Glutamatergic neuron (in vitro differentiated cells): ENCODE measurements around the gene NOXA1. TPM values are rescaled to one million over a fixed set of nuclear protein-coding genes. Genes with fewer than 3 reads are reported as not detected.

Experiments
- DNase-seq: peaks from one replicate; pipeline ENCODE4 v3.0.0; 2022
- H3K27ac Mint-ChIP-seq: one replicate; pipeline ENCODE4 v1.8.0; 2020; ENCODE audit warnings: mild to moderate bottlenecking, mixed read lengths, inconsistent platforms; ENCODE audit not compliant: unreplicated experiment
- H3K27me3 Mint-ChIP-seq: one replicate; pipeline ENCODE4 v1.8.0; 2020; ENCODE audit warnings: mild to moderate bottlenecking, moderate library complexity, mixed read lengths, inconsistent platforms; ENCODE audit not compliant: unreplicated experiment
- H3K36me3 Mint-ChIP-seq: one replicate; pipeline ENCODE4 v1.8.0; 2020; ENCODE audit warnings: mild to moderate bottlenecking, mixed read lengths, inconsistent platforms; ENCODE audit not compliant: unreplicated experiment
- H3K4me1 Mint-ChIP-seq: one replicate; pipeline ENCODE4 v1.8.0; 2020; ENCODE audit warnings: mild to moderate bottlenecking, low read depth, mixed read lengths, inconsistent platforms; ENCODE audit not compliant: unreplicated experiment
- H3K4me3 Mint-ChIP-seq: one replicate; pipeline ENCODE4 v1.8.0; 2020; ENCODE audit warnings: mild to moderate bottlenecking, mixed read lengths, inconsistent platforms; ENCODE audit not compliant: unreplicated experiment
- H3K9me3 Mint-ChIP-seq: one replicate; pipeline ENCODE4 v1.8.0; 2020; ENCODE audit warnings: mild to moderate bottlenecking, moderate library complexity, mixed read lengths, inconsistent platforms; ENCODE audit not compliant: unreplicated experiment
- total RNA-seq: library from RNA; stranded (reverse); fragmentation: NEBNext Ultra II Directional; extraction: Animal tissue kit (Norgen Biotek cat#: 25700); gene quantifications from one replicate; pipeline ENCODE4 v1.2.1, GENCODE V29; 2021; ENCODE audit not compliant: unreplicated experiment
- TF ChIP-seq, protein P1 (sequence below): fragments of 200-600 bp; sonication (generic); IDR thresholded peaks from one replicate; pipeline ENCODE4 v1.5.0; 2021; ENCODE audit not compliant: partially characterized antibody, unreplicated experiment

The NOXA1 gene
- total RNA-seq, 1 donor from 2014 or later = 2.6 TPM

DNA sequence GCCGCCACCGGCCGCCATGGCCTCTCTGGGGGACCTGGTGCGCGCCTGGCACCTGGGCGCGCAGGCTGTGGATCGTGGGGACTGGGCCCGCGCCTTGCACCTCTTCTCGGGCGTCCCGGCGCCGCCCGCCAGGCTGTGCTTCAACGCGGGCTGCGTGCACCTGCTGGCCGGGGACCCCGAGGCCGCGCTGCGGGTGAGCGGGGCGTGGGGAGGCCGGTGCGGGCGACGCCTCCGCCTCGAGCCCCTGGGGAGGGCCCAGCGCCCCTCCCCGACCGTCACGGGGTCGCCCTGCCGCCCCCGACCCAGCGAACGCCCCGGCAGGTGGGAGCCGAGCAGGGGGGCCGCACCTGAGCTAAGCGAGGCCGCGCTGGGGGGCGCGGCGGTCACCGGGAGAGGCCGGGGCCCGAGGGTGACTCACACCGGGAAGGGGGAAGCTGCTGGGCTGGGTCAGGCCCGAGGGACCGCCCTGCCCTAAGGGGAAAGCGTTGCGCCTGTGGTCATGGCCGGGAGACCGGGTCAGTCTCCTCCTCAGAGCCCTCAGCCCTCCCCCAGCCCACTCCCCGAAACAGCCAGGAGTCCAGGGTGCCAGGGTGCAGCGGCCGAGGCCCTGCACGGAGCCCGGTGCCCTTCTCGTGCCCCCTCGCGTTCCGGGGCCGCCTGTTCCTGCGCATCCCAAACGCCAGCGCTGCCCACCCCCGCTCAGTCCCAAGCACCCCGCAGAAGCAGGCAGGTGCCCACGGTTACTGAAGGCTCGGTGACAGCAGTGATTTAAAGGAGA lies 510 bp downstream of the NOXA1 start:
- no peak overlapping the region for H3K4me3 Mint-ChIP-seq
- TF ChIP-seq, protein P1, sequence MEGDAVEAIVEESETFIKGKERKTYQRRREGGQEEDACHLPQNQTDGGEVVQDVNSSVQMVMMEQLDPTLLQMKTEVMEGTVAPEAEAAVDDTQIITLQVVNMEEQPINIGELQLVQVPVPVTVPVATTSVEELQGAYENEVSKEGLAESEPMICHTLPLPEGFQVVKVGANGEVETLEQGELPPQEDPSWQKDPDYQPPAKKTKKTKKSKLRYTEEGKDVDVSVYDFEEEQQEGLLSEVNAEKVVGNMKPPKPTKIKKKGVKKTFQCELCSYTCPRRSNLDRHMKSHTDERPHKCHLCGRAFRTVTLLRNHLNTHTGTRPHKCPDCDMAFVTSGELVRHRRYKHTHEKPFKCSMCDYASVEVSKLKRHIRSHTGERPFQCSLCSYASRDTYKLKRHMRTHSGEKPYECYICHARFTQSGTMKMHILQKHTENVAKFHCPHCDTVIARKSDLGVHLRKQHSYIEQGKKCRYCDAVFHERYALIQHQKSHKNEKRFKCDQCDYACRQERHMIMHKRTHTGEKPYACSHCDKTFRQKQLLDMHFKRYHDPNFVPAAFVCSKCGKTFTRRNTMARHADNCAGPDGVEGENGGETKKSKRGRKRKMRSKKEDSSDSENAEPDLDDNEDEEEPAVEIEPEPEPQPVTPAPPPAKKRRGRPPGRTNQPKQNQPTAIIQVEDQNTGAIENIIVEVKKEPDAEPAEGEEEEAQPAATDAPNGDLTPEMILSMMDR = no peak
- H3K27me3 Mint-ChIP-seq = peaks cover 8% of the 10 kb centered on the region
- peaks cover 3% of the 10 kb centered on the region for H3K4me1 Mint-ChIP-seq
- H3K9me3 Mint-ChIP-seq = peaks cover 8% of the 10 kb centered on the region
- no peaks in the 10 kb centered on the region for H3K36me3 Mint-ChIP-seq
- no peak for DNase-seq
- no peak overlapping the region for H3K27ac Mint-ChIP-seq

DNA sequence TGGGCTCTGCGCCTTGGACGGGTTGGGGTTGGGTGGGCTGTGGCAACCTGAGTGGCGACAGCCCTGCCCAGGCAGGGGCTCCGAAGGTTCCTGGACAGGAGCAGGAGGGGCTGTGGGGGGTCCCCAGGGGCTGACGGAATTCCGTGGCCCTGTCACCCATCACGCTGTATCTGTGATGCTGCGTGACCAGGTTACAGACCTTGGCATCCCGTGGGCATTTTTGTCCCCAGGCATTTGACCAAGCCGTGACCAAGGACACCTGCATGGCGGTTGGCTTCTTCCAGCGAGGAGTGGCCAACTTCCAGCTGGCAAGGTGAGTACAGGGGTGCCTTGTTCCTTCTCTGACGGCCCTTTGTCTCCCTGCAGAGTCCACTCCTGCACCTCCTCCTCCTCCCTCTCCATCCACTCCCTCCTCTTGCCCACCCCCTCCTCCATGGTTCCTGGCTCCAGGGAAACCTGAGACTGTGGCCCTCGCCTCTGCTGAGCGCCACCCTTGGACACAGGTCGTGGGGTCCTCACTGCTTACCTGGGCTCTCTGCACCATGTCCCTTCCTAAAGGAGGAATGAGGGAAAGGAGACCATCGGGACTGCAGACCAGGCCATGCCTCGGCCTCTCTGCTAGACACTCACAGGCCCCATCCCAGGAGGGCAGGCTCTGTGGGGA lies 3.0 kb downstream of the NOXA1 start:
- Mint-ChIP-seq H3K27me3 (peaks cover 8% of the 10 kb centered on the region), H3K9me3 (peaks cover 8% of the 10 kb centered on the region), H3K4me1 (peaks cover 3% of the 10 kb centered on the region), H3K4me3 (no peak overlapping the region), H3K27ac (no peak overlapping the region), H3K36me3 (no peaks in the 10 kb centered on the region)
- TF ChIP-seq, protein P1 = no peak
- DNase-seq = no peak

DNA sequence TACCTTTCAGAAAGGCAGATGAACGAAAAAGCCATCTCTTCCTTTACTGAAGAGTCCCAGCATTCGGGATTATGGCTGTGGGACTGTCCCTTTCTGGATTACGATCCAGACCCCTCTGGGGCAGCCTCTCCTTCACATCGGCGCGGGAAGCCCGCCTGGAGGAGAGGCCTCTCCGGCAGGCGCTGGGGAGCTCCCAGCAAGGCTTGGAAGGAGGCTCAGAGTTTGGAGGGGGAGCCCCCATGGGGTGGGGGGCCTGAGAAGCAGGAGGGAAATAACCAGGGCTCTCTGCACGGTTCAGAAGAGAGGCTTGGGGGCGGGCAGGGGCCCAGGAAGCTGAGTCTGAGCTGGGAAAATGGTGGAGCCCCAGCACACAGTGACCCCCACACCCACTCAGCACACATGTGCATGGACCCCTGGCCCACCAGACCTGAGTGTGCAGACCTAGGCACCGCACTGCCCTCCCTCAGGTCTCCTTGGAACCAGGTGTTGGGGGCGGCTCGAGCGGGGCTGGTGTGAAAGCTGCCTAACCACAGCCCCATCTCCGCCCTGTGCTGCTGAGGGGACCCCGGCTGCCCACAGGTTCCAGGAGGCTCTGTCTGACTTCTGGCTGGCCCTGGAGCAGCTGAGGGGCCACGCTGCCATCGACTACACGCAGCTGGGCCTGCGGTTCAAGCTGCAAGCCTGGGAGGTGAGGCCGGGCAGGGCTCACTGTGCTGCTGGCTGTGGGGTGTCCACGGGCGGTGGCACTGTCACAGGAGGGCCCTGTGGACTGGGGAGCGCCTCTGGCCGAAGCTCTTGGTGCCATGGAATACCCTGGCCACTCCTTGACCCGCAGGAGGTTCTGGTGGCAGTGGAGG lies 4.5 kb downstream of the NOXA1 start:
- no peak overlapping the region for H3K27ac Mint-ChIP-seq
- H3K36me3 Mint-ChIP-seq = no peaks in the 10 kb centered on the region
- H3K4me3 Mint-ChIP-seq = no peak overlapping the region

DNA sequence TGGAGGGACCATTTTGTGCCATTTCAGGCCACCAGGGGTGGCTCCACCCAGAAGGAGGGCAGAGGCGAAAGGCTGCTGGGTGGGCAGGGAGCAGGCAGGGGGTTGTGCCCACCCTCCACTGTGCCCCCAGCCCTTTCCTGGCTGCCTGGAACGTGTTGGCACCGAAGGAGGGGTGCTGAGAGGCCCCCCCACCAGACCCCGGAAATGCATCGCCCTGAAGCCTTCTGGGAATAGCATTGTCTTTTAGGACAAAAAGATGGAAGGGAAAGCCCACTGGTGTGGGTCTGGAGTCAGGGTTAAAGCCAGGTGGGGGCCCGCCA lies 5.1 kb downstream of the NOXA1 start:
- Mint-ChIP-seq H3K4me3 (no peak overlapping the region), H3K27ac (no peak overlapping the region), H3K36me3 (no peaks in the 10 kb centered on the region), H3K27me3 (peaks cover 5% of the 10 kb centered on the region), H3K4me1 (no peaks in the 10 kb centered on the region), H3K9me3 (peaks cover 3% of the 10 kb centered on the region)
- no peak for DNase-seq
- TF ChIP-seq, protein P1 = no peak

More for the DNA sequence above, 4.5 kb downstream of the NOXA1 start:
- Mint-ChIP-seq H3K9me3 (peaks cover 3% of the 10 kb centered on the region), H3K27me3 (peaks cover 5% of the 10 kb centered on the region), H3K4me1 (no peaks in the 10 kb centered on the region)
- no peak for DNase-seq
- TF ChIP-seq, protein P1 = no peak
